ENCODE results near the gene MMEL1. TPM values are rescaled to one million over a fixed set of nuclear protein-coding genes. Genes with fewer than 3 reads are reported as not detected.

MMEL1 gene
- total and polyA plus RNA-seq, 2 donors (not counting 3 experiments of a cell fraction or from before 2014, with no cell fraction given): 1.1 to 1.2 TPM

DNA sequence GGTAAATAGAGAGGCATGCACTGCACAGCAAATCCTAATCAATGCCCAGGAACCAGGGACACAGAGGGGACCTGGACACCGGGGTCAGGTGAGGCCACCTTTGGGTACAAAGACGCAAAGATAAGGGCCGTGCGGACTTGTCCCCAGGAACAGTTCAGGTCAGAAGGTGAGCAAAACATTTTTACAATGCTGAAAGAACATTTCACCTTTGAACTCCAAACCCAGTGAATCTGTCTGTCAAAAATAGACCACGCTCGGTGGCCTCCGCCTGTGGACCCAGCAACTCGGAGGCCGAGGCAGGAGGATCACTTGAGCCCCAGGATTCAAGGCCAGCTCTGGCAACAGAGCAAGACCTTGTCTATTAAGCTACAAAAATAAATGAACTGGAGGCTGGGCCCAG, 61.5 kb downstream of the MMEL1 start:
- no peak overlapping the region for H2AFZ ChIP-seq (ENCODE audit: low read depth, low read length)
- no peaks in the 10 kb centered on the region for H3K4me1 ChIP-seq (ENCODE audit: control insufficient read depth, extremely low read depth, insufficient read depth, low read length)
- intact Hi-C loops (cut with micrococcal nuclease): no loop called here
- CTCF ChIA-PET: no interaction called here
- H3K9ac ChIP-seq (replicated peaks; ENCODE audit: extremely low read depth, insufficient read depth, low read length): no peak overlapping the region
- H3K36me3 ChIP-seq (ENCODE audit: control insufficient read depth in 2 of 2, extremely low read depth in 1 of 2, insufficient read depth in 2 of 2, low read length in 2 of 2): no peaks in the 10 kb centered on the region
- TF ChIP-seq MYC (IDR thresholded peaks at IDR 0.05; ENCODE audit: low read depth, low read length): no peak
- TF ChIP-seq POLR2A (IDR thresholded peaks at IDR 0.05; ENCODE audit: low read depth, low read length): no peak
- no peak for TF ChIP-seq CTCF (IDR thresholded peaks at IDR 0.05; ENCODE audit: extremely low read depth in 1 of 2, insufficient read depth in 1 of 2, low read depth in 1 of 2, low read length in 2 of 2)
- no peak for TF ChIP-seq EZH2 (IDR thresholded peaks at IDR 0.05; ENCODE audit: borderline replicate concordance, low read depth, low read length, severe bottlenecking)
- TF ChIP-seq FOS (IDR thresholded peaks at IDR 0.05; ENCODE audit: borderline replicate concordance, insufficient read depth, low read length): no peak
- TF ChIP-seq JUN (IDR thresholded peaks at IDR 0.05; ENCODE audit: borderline replicate concordance, insufficient read depth, insufficient read length, low read depth): no peak
- no peak for TF ChIP-seq GATA2 (IDR thresholded peaks at IDR 0.05; ENCODE audit: insufficient read depth, insufficient read length, low read depth, low read length)
- TF ChIP-seq POLR2AphosphoS5 (IDR thresholded peaks at IDR 0.05; ENCODE audit: insufficient read depth, low read depth, low read length): no peak
- no peaks in the 10 kb centered on the region for H3K9me3 ChIP-seq (replicated peaks; ENCODE audit: control insufficient read depth, insufficient read depth, low read length)
- H3K79me2 ChIP-seq (ENCODE audit: control insufficient read depth, insufficient read depth, low read length): no peaks in the 10 kb centered on the region
- dilution Hi-C loops (cut with MboI; ENCODE audit: extremely low pct_ligation_motif_present, low sequenced_read_pairs): no loop called here
- H4K20me1 ChIP-seq (replicated peaks; ENCODE audit: control insufficient read depth, extremely low read depth, insufficient read depth, low read length): no peaks in the 10 kb centered on the region
- no peak overlapping the region for H3K4me2 ChIP-seq (ENCODE audit: insufficient read depth, low read length)
- no peak for FAIRE-seq
- H3K27ac ChIP-seq (ENCODE audit: insufficient read depth, low read depth, low read length): no peak overlapping the region
- peaks cover 2 to 4% of the 10 kb centered on the region in 2 experiments for H3K27me3 ChIP-seq (ENCODE audit: control insufficient read depth in 2 of 2, insufficient read depth in 2 of 2, low read length in 2 of 2)
- no TSS peak for BruUV-seq (replicated peaks)
- no peak overlapping the region for H3K4me3 ChIP-seq (replicated peaks in 1 of 3; ENCODE audit: insufficient read depth in 1 of 3, low read depth in 1 of 3, low read length in 3 of 3)
- DNase-seq (ENCODE audit: low read depth, low spot score): no peak
- POLR2A ChIA-PET: no interaction called here
- H3K9me1 ChIP-seq (replicated peaks; ENCODE audit: control insufficient read depth, extremely low read depth, insufficient read depth, low read length): no peaks in the 10 kb centered on the region

All from endothelial cell of umbilical vein (primary cell).